ENCODE measurements around the gene RABGAP1. TPM values are rescaled to one million over a fixed set of nuclear protein-coding genes. Genes with fewer than 3 reads are reported as not detected.

The RABGAP1 gene
- total and polyA plus RNA-seq, 10 of the 15 experiments (the other 5 are each of a cell fraction or from before 2014, with no cell fraction given) = 2.6 to 31.6 (median 12.5) TPM

- intact Hi-C loops (cut with micrococcal nuclease; ENCODE audit: unreplicated experiment) (no loop called here), in situ Hi-C loops (cut with MboI) (no loop called here)
- RAD21 ChIA-PET (ENCODE audit: unreplicated experiment) = no interaction called here
- CTCF ChIA-PET = interaction anchor here (0.6 kb wide), 1 partner anchor 18 kb away, joined by 3 read pairs; no protein-coding TSS in a partner anchor
- POLR2A ChIA-PET = interaction anchor here (1.0 kb wide), 1 partner anchor 104 kb away, joined by 5 read pairs; the partner anchor contains the start of gene RC3H2
- FAIRE-seq (no peak), DNase-seq (ENCODE audit: low read depth, low spot score) (no peak), ATAC-seq (no peak)
- Histone ChIP-seq H3K27me3 (replicated peaks in 1 of 2; ENCODE audit: control insufficient read depth in 2 of 2, insufficient read depth in 2 of 2, low read length in 1 of 2) (no peaks in the 10 kb centered on the region), H3K4me1 (ENCODE audit: control insufficient read depth, insufficient read depth, low read length) (no peaks in the 10 kb centered on the region), H3K36me3 (ENCODE audit: control insufficient read depth in 2 of 2, insufficient read depth in 2 of 2, low read length in 1 of 2) (peaks cover 0 to 16% of the 10 kb centered on the region in 2 experiments; a peak in 2 of 4 replicates), H3K27ac (ENCODE audit: control insufficient read depth, insufficient read depth) (no peak overlapping the region), H3K9me3 (replicated peaks; ENCODE audit: control insufficient read depth, insufficient read depth, low read length) (no peaks in the 10 kb centered on the region; the same call in 2 of the 3 replicates), H3K4me2 (ENCODE audit: control insufficient read depth, insufficient read depth) (no peak overlapping the region), H3K4me3 (no peak overlapping the region), H4K20me1 (ENCODE audit: control insufficient read depth, insufficient read depth) (no peaks in the 10 kb centered on the region), H3K79me2 (ENCODE audit: control insufficient read depth, insufficient read depth, low read length) (no peaks in the 10 kb centered on the region), H2AFZ (ENCODE audit: control insufficient read depth, low read depth, low read length) (no peak overlapping the region), H3K9ac (ENCODE audit: control insufficient read depth, insufficient read depth, low read length) (no peak overlapping the region)
- BruUV-seq (replicated peaks) = no TSS peak
- SMC1A ChIA-PET (ENCODE audit: uncharacterized antibody, unreplicated experiment) = interaction anchor here (1.1 kb wide), 1 partner anchor 17 kb away, joined by 3 read pairs; no protein-coding TSS in a partner anchor
- TF ChIP-seq FOXK2 (IDR thresholded peaks at IDR 0.05) = no peak
- TF ChIP-seq HSF1 (IDR thresholded peaks at IDR 0.05; ENCODE audit: low read depth, low read length) = no peak
- TF ChIP-seq TCF12 (IDR thresholded peaks at IDR 0.05; ENCODE audit: low read depth, low read length) = no peak
- TF ChIP-seq STAT3 (IDR thresholded peaks at IDR 0.05; ENCODE audit: low read depth, low read length) = no peak
- no peak for TF ChIP-seq HDAC6 (IDR thresholded peaks at IDR 0.05; ENCODE audit: unreplicated experiment)
- TF ChIP-seq JUND (IDR thresholded peaks at IDR 0.05; ENCODE audit: low read depth, low read length) = no peak
- TF ChIP-seq LARP7 (IDR thresholded peaks at IDR 0.05) = no peak
- no peak for TF ChIP-seq TARDBP (IDR thresholded peaks at IDR 0.05; ENCODE audit: borderline replicate concordance)
- TF ChIP-seq ETV6 (conservative IDR thresholded peaks at IDR 0.05 in 1 of 2, IDR thresholded peaks at IDR 0.05 in 1 of 2; ENCODE audit: borderline replicate concordance in 1 of 2, low read depth in 1 of 2) = no peak
- no peak for TF ChIP-seq SIN3A (IDR thresholded peaks at IDR 0.05; ENCODE audit: low read depth, low read length)
- no peak for TF ChIP-seq SP1 (IDR thresholded peaks at IDR 0.05; ENCODE audit: low read depth, low read length)
- TF ChIP-seq EZH2 (IDR thresholded peaks at IDR 0.05; ENCODE audit: borderline replicate concordance, control insufficient read depth, low read depth, low read length) = no peak
Measured at GRCh38 chr9:123008909-123009308, 68.1 kb downstream of the RABGAP1 start.
